ENCODE measurements around the gene PRDM7. TPM values are rescaled to one million over a fixed set of nuclear protein-coding genes. Genes with fewer than 3 reads are reported as not detected.

Gene PRDM7
- total RNA-seq, 1 donor from 2014 or later = not detected

GRCh38 chr16:90020260-90020837 is 56.8 kb downstream of the PRDM7 start:
- Mint-ChIP-seq H3K4me1 (peaks cover 30% of the 10 kb centered on the region), H3K9me3 (no peaks in the 10 kb centered on the region), H3K4me3 (peak overlapping the region; percentile 68), H3K27me3 (peaks cover 10% of the 10 kb centered on the region), H3K27ac (no peak overlapping the region), H3K36me3 (ENCODE audit: low read depth) (peaks cover 5% of the 10 kb centered on the region)
- ChIA-PET POLR2A (no interaction called here), CTCF (no interaction called here)
- DNase-seq = no peak
- intact Hi-C loops (cut with micrococcal nuclease) = no loop called here
- no peak for TF ChIP-seq CTCF (IDR thresholded peaks at IDR 0.05)
- no peak for ATAC-seq (ENCODE audit: low read depth)

GRCh38 chr16:90019543-90020259 is 57.4 kb downstream of the PRDM7 start:
- peak; percentile 61 for DNase-seq
- no peaks in the 10 kb centered on the region for H3K9me3 Mint-ChIP-seq
- H3K27me3 Mint-ChIP-seq = peaks cover 13% of the 10 kb centered on the region
- peak; percentile 69 for ATAC-seq (ENCODE audit: low read depth)
- ChIA-PET CTCF (no interaction called here), POLR2A (interaction anchor here (0.6 to 1.1 kb wide), 3 partner anchors 11 to 154 kb away, joined by 3 to 15 read pairs (median 3); no protein-coding TSS in a partner anchor)
- H3K4me1 Mint-ChIP-seq = peaks cover 37% of the 10 kb centered on the region
- peak overlapping the region; percentile 68 for H3K4me3 Mint-ChIP-seq
- H3K27ac Mint-ChIP-seq = no peak overlapping the region
- intact Hi-C loops (cut with micrococcal nuclease) = loop anchor here (2.0 kb wide), 1 partner anchor 101 kb away; the partner anchor contains the start of gene MC1R
- no peak for TF ChIP-seq CTCF (IDR thresholded peaks at IDR 0.05)
- peaks cover 7% of the 10 kb centered on the region for H3K36me3 Mint-ChIP-seq (ENCODE audit: low read depth)

- Mint-ChIP-seq H3K4me3 (peak within 1 kb of the TSS; percentile 79), H3K36me3 (ENCODE audit: low read depth) (peaks cover 7% of the 10 kb centered on the region), H3K4me1 (peaks cover 39% of the 10 kb centered on the region), H3K27me3 (peaks cover 13% of the 10 kb centered on the region), H3K27ac (no peak within 1 kb of the TSS), H3K9me3 (no peaks in the 10 kb centered on the region)
- ChIA-PET CTCF (no interaction called here), POLR2A (interaction anchor here (0.6 to 1.1 kb wide), 5 partner anchors 10 to 153 kb away, joined by 3 to 15 read pairs (median 4); no protein-coding TSS in a partner anchor)
- no peak for TF ChIP-seq CTCF (IDR thresholded peaks at IDR 0.05)
- intact Hi-C loops (cut with micrococcal nuclease) = loop anchor here (2.0 kb wide), 1 partner anchor 100 kb away; the partner anchor contains the start of gene MC1R
- ATAC-seq (ENCODE audit: low read depth) (no peak), DNase-seq (no peak)
These were observed 58.2 kb downstream of the PRDM7 start, which contains the start of gene DBNDD1 for GRCh38 chr16:90018652-90019542. Gene DBNDD1 (minus strand): TSS chr16:90019456. CDS start chr16:90019341, 115 bp downstream.

- H3K36me3 Mint-ChIP-seq (ENCODE audit: low read depth) = peaks cover 7% of the 10 kb centered on the region
- H3K4me1 Mint-ChIP-seq = peaks cover 45% of the 10 kb centered on the region
- no peak for ATAC-seq (ENCODE audit: low read depth)
- no peak for TF ChIP-seq CTCF (IDR thresholded peaks at IDR 0.05)
- H3K9me3 Mint-ChIP-seq = no peaks in the 10 kb centered on the region
- ChIA-PET CTCF (no interaction called here), POLR2A (interaction anchor here (0.9 kb wide), 1 partner anchor 43 kb away, joined by 5 read pairs; no protein-coding TSS in a partner anchor)
- no peak overlapping the region for H3K27ac Mint-ChIP-seq
- H3K4me3 Mint-ChIP-seq = peak overlapping the region; percentile 79
- intact Hi-C loops (cut with micrococcal nuclease) = loop anchor here (2.0 kb wide), 1 partner anchor 99 kb away; the partner anchor contains the start of gene MC1R
- DNase-seq = no peak
- H3K27me3 Mint-ChIP-seq = peaks cover 13% of the 10 kb centered on the region
These were observed 58.9 kb downstream of the PRDM7 start for GRCh38 chr16:90018297-90018651.

Measured in activated B cell treated with CpG ODN at 0.5 μM for 24 hours (primary cell).